Thymus (tissue), 11 donors: ENCODE results near the gene CYP4F22. TPM values are rescaled to one million over a fixed set of nuclear protein-coding genes. Genes with fewer than 3 reads are reported as not detected.
"Not testable (repeated sequence)": the region's sequence is repeated elsewhere in the genome, so short reads cannot be mapped to it uniquely, and the experiment has no call there.

Experiments
- DNase-seq, 9 donors: peaks; one replicate each; pipeline ENCODE4 v3.0.0-alpha.2; 2013; ENCODE audit warnings: low spot score in 9 of 9, low read depth in 6 of 9, missing footprints in 1 of 9
- H3K27ac ChIP-seq, 2 donors: one replicate each; pipeline ENCODE4 v1.5.1; 2013; ENCODE audit warnings: control low read depth in 1 of 2, low read depth in 1 of 2, low read length in 1 of 2, mild to moderate bottlenecking in 1 of 2, moderate library complexity in 1 of 2
- H3K27me3 ChIP-seq, 2 donors: one replicate each; pipeline ENCODE4 v1.5.1; 2013; ENCODE audit warnings: low read length in 1 of 2; ENCODE audit not compliant: control insufficient read depth in 2 of 2, insufficient read depth in 1 of 2
- H3K36me3 ChIP-seq, 2 donors: one replicate each; pipeline ENCODE4 v1.5.1; 2013; ENCODE audit warnings: low read length in 1 of 2, mild to moderate bottlenecking in 1 of 2, moderate library complexity in 1 of 2; ENCODE audit not compliant: control insufficient read depth in 2 of 2, insufficient read depth in 2 of 2
- H3K4me1 ChIP-seq, 2 donors: one replicate each; pipeline ENCODE4 v1.5.1; 2013; ENCODE audit warnings: low read length in 2 of 2; ENCODE audit not compliant: control insufficient read depth in 2 of 2, insufficient read depth in 2 of 2
- H3K4me3 ChIP-seq, 2 donors: one replicate each; pipeline ENCODE4 v1.5.1; 2013; ENCODE audit warnings: low read length in 2 of 2, control low read depth in 1 of 2, mild to moderate bottlenecking in 1 of 2
- H3K9me3 ChIP-seq, 2 donors: one replicate each; pipeline ENCODE4 v1.5.1; 2013; ENCODE audit warnings: low read length in 1 of 2, mild to moderate bottlenecking in 1 of 2; ENCODE audit not compliant: control insufficient read depth in 2 of 2, insufficient read depth in 1 of 2
- WGBS: extraction: QIAGEN DNeasy Blood & Tissue Kit; methylation state at CpG from one replicate; pipeline ENCODE4 v1.1.7; 2013; 5-methylcytosine and 5-hydroxymethylcytosine counted together
- polyA plus RNA-seq: library from polyadenylated mRNA; stranded (reverse); fragments of 200-250 nt; gene quantifications from one replicate; pipeline ENCODE4 v1.2.3, GENCODE V29; 2013
- total RNA-seq: library from RNA; stranded (reverse); fragments of 120-200 nt; gene quantifications from one replicate; pipeline ENCODE4 v1.2.4, GENCODE V29; 2013
- donor health status: healthy.

Gene CYP4F22
- total and polyA plus RNA-seq, 2 donors = 0.09 to 0.64 TPM

DNA sequence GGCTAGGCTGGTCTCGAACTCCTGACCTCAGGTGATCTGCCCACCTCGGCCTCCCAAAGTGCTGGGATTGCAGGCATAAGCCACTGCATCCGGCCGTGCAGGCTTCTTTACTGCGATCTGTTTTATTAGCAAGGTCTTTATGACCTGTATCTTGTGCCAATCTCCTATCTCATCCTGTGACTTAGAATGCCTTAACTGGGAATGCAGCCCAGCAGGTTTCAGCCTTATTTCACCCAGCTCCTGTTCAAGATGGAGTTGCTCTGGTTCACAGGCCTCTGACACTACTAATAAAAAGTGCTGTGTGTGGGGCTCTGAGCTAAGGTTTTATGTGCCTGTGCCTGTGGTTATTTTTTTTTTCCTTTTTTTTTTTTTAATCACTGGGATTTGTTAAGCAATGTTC, 22.6 kb upstream of the CYP4F22 start:
- WGBS = 98% methylated on average over 5 of the region's 5 CpGs

DNA sequence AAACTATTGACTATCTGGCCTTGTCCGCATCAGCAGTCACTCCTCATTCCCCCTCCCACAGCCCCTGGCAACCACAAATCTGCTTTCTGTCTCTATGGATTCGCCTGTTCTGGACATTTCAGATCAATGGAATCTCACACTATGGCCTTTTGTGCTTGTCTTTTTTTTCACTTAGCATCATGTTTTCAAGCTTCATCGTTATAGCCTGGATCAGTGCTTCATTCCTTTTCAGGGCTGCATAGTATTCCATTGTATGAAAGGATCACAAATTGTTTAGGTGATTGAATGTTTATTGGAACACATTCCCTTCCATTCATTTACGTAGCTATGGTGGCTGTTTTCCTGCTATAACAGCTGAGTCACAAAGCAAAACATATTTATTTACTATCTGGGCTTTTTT, 21.3 kb upstream of the CYP4F22 start:
- 98% methylated on average over 4 of the region's 4 CpGs for WGBS
- H3K27me3 ChIP-seq = no peaks in the 10 kb centered on the region
- no peaks in the 10 kb centered on the region for H3K4me1 ChIP-seq
- DNase-seq = no peak
- no peak overlapping the region for H3K4me3 ChIP-seq
- no peaks in the 10 kb centered on the region for H3K36me3 ChIP-seq
- H3K27ac ChIP-seq = no peak overlapping the region
- H3K9me3 ChIP-seq = no peaks in the 10 kb centered on the region

More for the DNA sequence above, 22.6 kb upstream of the CYP4F22 start:
- not testable (repeated sequence) for H3K4me1 ChIP-seq, H3K27me3 ChIP-seq, H3K9me3 ChIP-seq, H3K27ac ChIP-seq, DNase-seq, H3K36me3 ChIP-seq, H3K4me3 ChIP-seq

DNA sequence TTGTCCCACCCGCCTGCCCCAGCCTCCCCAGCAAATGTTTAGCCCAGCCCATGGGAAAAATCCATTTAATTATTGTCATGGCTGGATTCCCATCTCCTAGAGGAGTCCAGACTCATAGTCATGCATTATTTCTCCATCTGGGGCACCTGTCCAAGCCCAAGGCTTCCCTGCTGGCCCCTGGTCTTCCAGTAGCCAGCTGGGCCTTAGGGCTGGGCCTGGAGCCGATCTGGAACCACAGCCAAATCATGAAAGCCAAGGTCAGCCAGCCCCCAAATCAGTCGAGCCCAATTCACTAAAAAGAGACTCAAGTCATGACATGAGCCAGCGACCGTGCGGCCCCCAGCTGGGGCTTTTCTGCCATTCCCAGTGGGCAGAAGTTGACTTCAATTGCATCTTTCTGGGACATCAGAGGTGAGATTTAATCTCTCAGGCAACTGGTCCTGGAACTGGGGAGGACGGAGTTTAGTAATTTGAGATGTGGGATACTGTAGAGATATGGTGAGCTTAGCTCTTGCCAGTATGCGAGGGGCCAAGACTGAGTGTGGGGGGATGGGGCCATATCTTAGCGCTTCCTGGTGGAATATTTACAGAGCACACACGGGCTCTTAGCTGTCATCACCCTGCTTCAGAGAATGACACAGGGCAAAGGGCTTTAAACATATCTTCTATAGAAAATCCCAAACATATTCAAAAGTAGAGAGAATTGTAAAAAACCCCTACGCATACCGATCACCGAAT, 19.7 kb upstream of the CYP4F22 start:
- no peak for DNase-seq

DNA sequence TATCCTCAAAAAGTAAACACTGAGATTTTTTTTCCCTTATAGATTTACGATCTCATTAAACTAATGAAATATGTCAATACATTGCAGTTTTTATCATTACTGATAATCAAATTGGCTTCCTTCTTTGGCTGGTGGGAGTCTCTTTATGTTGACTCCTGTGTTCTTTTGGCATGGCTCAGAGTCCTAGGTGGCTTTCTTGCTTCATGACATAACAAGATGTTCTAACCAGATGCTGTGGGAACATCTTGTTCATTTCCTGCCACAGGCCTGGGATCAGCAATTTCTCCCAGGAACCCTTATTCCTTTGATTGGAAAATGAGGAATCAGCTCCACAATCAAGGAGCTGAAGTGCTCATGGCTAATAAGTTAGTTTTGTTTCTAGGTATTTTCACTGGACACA, 13.2 kb upstream of the CYP4F22 start:
- H3K4me1 ChIP-seq = no peaks in the 10 kb centered on the region

More for the DNA sequence above, 19.7 kb upstream of the CYP4F22 start:
- Histone ChIP-seq H3K4me1 (no peaks in the 10 kb centered on the region), H3K9me3 (no peaks in the 10 kb centered on the region), H3K27ac (no peak overlapping the region), H3K27me3 (no peaks in the 10 kb centered on the region), H3K36me3 (no peaks in the 10 kb centered on the region), H3K4me3 (no peak overlapping the region)
- 91% methylated on average over 13 of the region's 13 CpGs for WGBS

DNA sequence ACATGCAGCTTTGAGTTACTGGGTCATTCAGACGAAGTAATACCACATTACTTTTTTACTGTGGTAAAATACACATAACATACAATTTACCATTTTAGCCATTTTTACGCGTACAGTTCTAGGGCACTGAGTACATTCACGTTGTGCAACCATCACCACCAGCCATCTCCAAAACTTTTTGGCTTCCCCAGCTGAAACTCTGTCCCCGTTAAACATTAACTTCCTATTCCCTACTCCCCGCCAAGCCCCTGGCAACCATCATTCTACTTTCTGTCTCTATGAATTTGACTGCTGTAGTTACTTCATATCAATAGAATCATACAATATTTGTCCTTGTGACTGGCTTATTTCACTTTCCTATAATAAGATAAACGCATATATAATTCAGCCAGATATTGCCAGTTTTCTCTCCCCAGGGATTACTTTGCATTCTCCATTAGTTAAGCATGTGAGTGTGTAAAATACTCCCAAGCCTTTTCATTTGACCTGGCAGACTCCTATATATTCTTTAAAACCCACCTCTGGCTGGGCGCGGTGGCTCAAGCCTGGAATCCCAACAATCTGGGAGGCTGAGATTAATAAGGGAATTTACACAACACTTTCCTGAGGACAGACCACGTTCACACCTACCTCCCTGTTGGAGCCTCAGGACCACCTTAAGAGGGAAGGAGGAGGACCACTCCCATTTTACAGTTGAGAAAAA, 10.0 kb upstream of the CYP4F22 start:
- DNase-seq = no peak
- Histone ChIP-seq H3K27ac (no peak overlapping the region), H3K4me1 (no peaks in the 10 kb centered on the region), H3K9me3 (no peaks in the 10 kb centered on the region), H3K27me3 (peaks cover 0 to 11% of the 10 kb centered on the region in 2 donors), H3K36me3 (no peaks in the 10 kb centered on the region), H3K4me3 (no peak overlapping the region)
- 94% methylated on average over 10 of the region's 10 CpGs for WGBS

More for the DNA sequence above, 13.2 kb upstream of the CYP4F22 start:
- DNase-seq = no peak
- 97% methylated on average over 1 of the region's 1 CpG for WGBS
- Histone ChIP-seq H3K4me3 (no peak overlapping the region), H3K27me3 (peaks cover 0 to 3% of the 10 kb centered on the region in 2 donors), H3K27ac (no peak overlapping the region), H3K9me3 (no peaks in the 10 kb centered on the region), H3K36me3 (no peaks in the 10 kb centered on the region)

DNA sequence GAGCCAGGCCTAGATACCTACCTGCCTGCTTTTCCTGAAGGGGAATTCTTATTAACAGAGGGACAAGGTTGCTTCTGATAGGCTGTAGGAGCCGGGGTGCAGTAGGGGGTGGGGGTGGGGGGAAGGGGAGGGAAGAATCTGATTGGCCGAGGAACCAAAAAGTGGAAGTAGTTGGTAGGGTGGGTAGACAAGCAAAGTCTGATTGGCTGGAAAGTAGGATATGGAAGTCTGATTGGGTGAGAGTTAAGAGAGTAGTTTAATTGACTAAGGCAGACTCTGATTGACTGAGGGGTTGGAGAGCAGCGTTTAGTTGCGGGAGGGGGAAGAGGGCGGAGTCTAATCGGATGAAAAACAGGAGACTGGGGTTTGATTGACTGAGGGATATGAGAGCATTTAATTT, 9.4 kb upstream of the CYP4F22 start:
- peaks cover 0 to 11% of the 10 kb centered on the region in 2 donors for H3K27me3 ChIP-seq
- 81% methylated on average over 6 of the region's 6 CpGs for WGBS
- no peaks in the 10 kb centered on the region for H3K9me3 ChIP-seq
- H3K36me3 ChIP-seq = no peaks in the 10 kb centered on the region
- H3K4me1 ChIP-seq = no peaks in the 10 kb centered on the region
- no peak overlapping the region for H3K4me3 ChIP-seq
- no peak for DNase-seq
- no peak overlapping the region for H3K27ac ChIP-seq

DNA sequence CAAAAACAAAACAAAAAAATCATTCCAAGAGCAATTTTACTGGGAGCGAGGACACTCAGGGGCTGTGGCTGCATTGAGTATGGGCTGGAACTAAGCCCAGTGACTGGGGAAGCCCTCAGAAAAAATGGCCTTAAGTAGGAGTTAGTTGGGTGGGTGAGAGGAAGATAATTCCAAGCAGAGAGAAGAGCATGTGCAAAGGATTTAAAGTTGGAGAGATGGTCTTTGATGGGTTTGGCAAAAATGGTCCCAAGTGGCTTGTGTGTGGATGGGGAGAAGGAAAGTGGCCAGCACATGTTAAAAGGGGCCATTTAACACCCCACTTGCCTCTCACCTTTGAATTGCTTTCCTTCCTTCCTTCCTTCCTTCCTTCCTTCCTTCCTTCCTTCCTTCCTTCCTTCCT, 6.7 kb upstream of the CYP4F22 start:
- DNase-seq = no peak
- peaks cover 0 to 21% of the 10 kb centered on the region in 2 donors for H3K27me3 ChIP-seq
- no peak overlapping the region for H3K27ac ChIP-seq
- H3K9me3 ChIP-seq = no peaks in the 10 kb centered on the region
- no peaks in the 10 kb centered on the region for H3K36me3 ChIP-seq
- 95% methylated on average over 1 of the region's 1 CpG for WGBS
- no peaks in the 10 kb centered on the region for H3K4me1 ChIP-seq
- no peak overlapping the region for H3K4me3 ChIP-seq

DNA sequence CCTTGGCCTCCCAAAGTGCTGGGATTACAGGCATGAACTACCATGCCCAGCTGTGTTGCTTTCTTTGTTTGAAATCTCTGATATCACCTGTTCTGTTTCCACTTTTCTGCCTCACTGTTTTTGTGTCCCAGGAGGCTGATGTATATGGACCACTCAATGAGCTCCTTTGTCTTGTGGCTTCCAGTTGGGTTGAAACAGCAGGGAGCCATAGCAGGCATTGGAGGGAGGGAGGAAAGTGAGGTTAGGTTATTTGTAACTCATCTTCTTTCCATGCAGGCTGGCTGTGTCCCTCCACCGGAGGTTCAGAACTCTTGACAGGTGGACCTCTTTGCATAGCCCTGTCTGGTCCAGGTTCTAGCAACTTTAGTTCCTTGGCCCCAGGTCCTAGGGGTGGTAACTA, 6.1 kb upstream of the CYP4F22 start:
- Histone ChIP-seq H3K4me1 (no peaks in the 10 kb centered on the region), H3K4me3 (no peak overlapping the region), H3K9me3 (no peaks in the 10 kb centered on the region), H3K27me3 (peaks cover 2 to 26% of the 10 kb centered on the region in 2 donors), H3K27ac (no peak overlapping the region), H3K36me3 (no peaks in the 10 kb centered on the region)
- DNase-seq = no peak
- WGBS = 80% methylated on average over 1 of the region's 1 CpG

DNA sequence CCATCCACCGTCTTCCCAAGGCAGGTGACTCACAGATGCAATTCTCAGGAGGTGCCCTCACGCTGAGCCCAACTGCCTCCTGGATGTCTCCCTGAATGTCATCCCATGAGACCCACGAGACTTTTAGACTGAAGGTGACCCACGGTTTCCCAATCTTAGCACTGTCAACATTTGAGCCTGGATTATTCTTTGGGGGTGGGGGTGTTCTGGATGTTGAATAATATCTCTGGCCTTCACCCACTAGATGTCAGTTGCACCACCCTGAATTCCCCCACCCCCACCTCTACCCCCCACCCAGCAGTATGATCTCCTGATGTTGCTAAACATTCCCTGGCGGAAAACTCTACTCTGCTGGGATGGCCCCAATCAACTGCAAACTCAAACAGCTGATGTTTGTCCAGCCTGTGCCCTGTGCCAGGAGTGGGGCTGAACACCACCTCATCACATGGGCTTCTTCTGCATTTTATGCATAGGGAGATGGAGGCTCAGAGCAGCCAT, 2.2 kb upstream of the CYP4F22 start:
- WGBS = 95% methylated on average over 5 of the region's 5 CpGs
- Histone ChIP-seq H3K4me1 (no peaks in the 10 kb centered on the region), H3K27me3 (peaks cover 21 to 48% of the 10 kb centered on the region in 2 donors)

More for the DNA sequence above, 2.2 kb upstream of the CYP4F22 start:
- DNase-seq = no peak
- H3K27ac ChIP-seq = no peak overlapping the region
- H3K36me3 ChIP-seq = no peaks in the 10 kb centered on the region
- H3K4me3 ChIP-seq = no peak overlapping the region
- H3K9me3 ChIP-seq = no peaks in the 10 kb centered on the region
